Endothelial cell of umbilical vein (primary cell): ENCODE results near the gene PRKAG1.

Source experiments
- CTCF ChIP-seq, 2 donors: IDR thresholded peaks; 1 replicate in 1 of 2; 2 replicates in 1 of 2; pipeline ENCODE4 v1.5.1; 2011; ENCODE audit warnings: low read length in 2 of 2, mild to moderate bottlenecking in 2 of 2, moderate library complexity in 2 of 2, control low read depth in 1 of 2, inconsistent platforms in 1 of 2, low read depth in 1 of 2; ENCODE audit not compliant: insufficient read depth in 1 of 2; ENCODE audit errors: extremely low read depth in 1 of 2
- EZH2 ChIP-seq: IDR thresholded peaks from 2 replicates; pipeline ENCODE4 v1.6.1; 2012; ENCODE audit warnings: borderline replicate concordance, low read depth, mild to moderate bottlenecking, moderate library complexity, low read length, inconsistent platforms; ENCODE audit not compliant: severe bottlenecking
- FOS ChIP-seq: IDR thresholded peaks from 2 replicates; pipeline ENCODE4 v1.6.1; 2011; ENCODE audit warnings: mild to moderate bottlenecking, low read length, moderate library complexity, borderline replicate concordance; ENCODE audit not compliant: insufficient read depth
- GATA2 ChIP-seq: IDR thresholded peaks from 2 replicates; pipeline ENCODE4 v1.7.0; 2011; ENCODE audit warnings: low read depth, mild to moderate bottlenecking, moderate library complexity, mixed read lengths, low read length; ENCODE audit not compliant: insufficient read length, insufficient read depth
- JUN ChIP-seq: IDR thresholded peaks from 2 replicates; pipeline ENCODE4 v1.6.1; 2011; ENCODE audit warnings: borderline replicate concordance, low read depth; ENCODE audit not compliant: insufficient read length, insufficient read depth
- MAX ChIP-seq: IDR thresholded peaks from 2 replicates; pipeline ENCODE4 v1.6.1; 2011; ENCODE audit not compliant: insufficient read depth, insufficient read length
- MYC ChIP-seq: IDR thresholded peaks from one replicate; pipeline ENCODE4 v1.6.1; 2011; ENCODE audit warnings: mild to moderate bottlenecking, low read depth, low read length
- POLR2A ChIP-seq: IDR thresholded peaks from 2 replicates; pipeline ENCODE4 v1.6.1; 2012; ENCODE audit warnings: low read depth, mild to moderate bottlenecking, control low read depth, low read length
- POLR2AphosphoS5 ChIP-seq: IDR thresholded peaks from 2 replicates; pipeline ENCODE4 v1.6.1; 2012; ENCODE audit warnings: low read depth, mild to moderate bottlenecking, control low read depth, low read length, moderate library complexity; ENCODE audit not compliant: insufficient read depth

GRCh38 chr12:49022558-49023178 is 4.1 kb upstream of the PRKAG1 start:
- no peak for TF ChIP-seq POLR2A
- TF ChIP-seq CTCF (IDR thresholded peaks at IDR 0.05; ENCODE audit: extremely low read depth in 1 of 2, insufficient read depth in 1 of 2, low read depth in 1 of 2, low read length in 2 of 2), result no peak
- TF ChIP-seq POLR2AphosphoS5, result no peak
- no peak for TF ChIP-seq EZH2
- no peak for TF ChIP-seq MAX
- no peak for TF ChIP-seq GATA2
- no peak for TF ChIP-seq FOS
- TF ChIP-seq JUN, result no peak
- TF ChIP-seq MYC, result no peak
